Gastroesophageal sphincter (tissue), 4 donors: ENCODE measurements around the gene NCF2. TPM values are rescaled to one million over a fixed set of nuclear protein-coding genes. Genes with fewer than 3 reads are reported as not detected.

Experiments used
- ATAC-seq: fragments of 150-250 bp; one replicate; pipeline ENCODE4 v1.9.1; 2016; ENCODE audit warnings: mild to moderate bottlenecking, moderate library complexity
- H3K27ac ChIP-seq, 4 donors: fragments of 200-600 bp; sonication (generic) in 3 of 4; 1 replicate in 3 of 4; 2 replicates in 1 of 4; pipeline ENCODE4 v1.5.1; 2016 to 2019
- H3K27me3 ChIP-seq: fragments of 200-600 bp; sonication (generic); one replicate; pipeline ENCODE4 v1.5.1; 2019
- H3K36me3 ChIP-seq, 2 donors: fragments of 200-600 bp; sonication (generic); one replicate each; pipeline ENCODE4 v1.5.1; 2019; ENCODE audit warnings: control low read depth in 1 of 2
- H3K4me1 ChIP-seq, 3 donors: fragments of 200-600 bp; sonication (generic); 1 replicate in 2 of 3; 2 replicates in 1 of 3; pipeline ENCODE4 v1.5.1; 2016 to 2019; ENCODE audit warnings: control low read depth in 2 of 3
- H3K4me3 ChIP-seq, 2 donors: fragments of 200-600 bp; sonication (generic); one replicate each; pipeline ENCODE4 v1.5.1; 2019; ENCODE audit warnings: mild to moderate bottlenecking in 1 of 2, moderate library complexity in 1 of 2
- H3K9me3 ChIP-seq, 3 donors: fragments of 200-600 bp; sonication (generic); one replicate each; pipeline ENCODE4 v1.5.1; 2017 to 2019; ENCODE audit warnings: control low read depth in 2 of 3
- CTCF ChIP-seq, 4 experiments: fragments of 200-600 bp in 2 of 4; fragments of 450-650 bp in 2 of 4; sonication (generic) in 1 of 4; IDR thresholded peaks; one replicate each; pipeline ENCODE4 v1.5.1; 2017 to 2019; ENCODE audit warnings: antibody characterized with exemption in 4 of 4, mild to moderate bottlenecking in 2 of 4, moderate library complexity in 2 of 4
- EP300 ChIP-seq: sonication (generic); formaldehyde crosslinking; IDR thresholded peaks from one replicate; pipeline ENCODE4 v1.6.1; 2017; ENCODE audit warnings: antibody characterized with exemption, mild to moderate bottlenecking
- POLR2A ChIP-seq, 2 donors: fragments of 450-650 bp; IDR thresholded peaks; one replicate each; pipeline ENCODE4 v1.6.1; 2017; ENCODE audit warnings: antibody characterized with exemption in 2 of 2, mild to moderate bottlenecking in 2 of 2, moderate library complexity in 1 of 2
- POLR2AphosphoS5 ChIP-seq: sonication (generic); formaldehyde crosslinking; IDR thresholded peaks from one replicate; pipeline ENCODE4 v1.6.1; 2017; ENCODE audit warnings: antibody characterized with exemption
- WGBS, 2 donors: methylation state at CpG; one replicate each; pipeline ENCODE4 v1.1.5; 2018; ENCODE audit warnings: low coverage in 1 of 2; 5-methylcytosine and 5-hydroxymethylcytosine counted together
- total RNA-seq, 4 donors: library from RNA; depleted of rRNA; stranded (reverse); fragments of >200 nt; gene quantifications; one replicate each; pipeline ENCODE4 v1.1.0, GENCODE V29; 2016

The NCF2 gene
- total RNA-seq, 4 donors from 2014 or later: 3.7 to 22.0 (median 13.8) TPM

- H3K27me3 ChIP-seq: no peaks in the 10 kb centered on the region
- no peak overlapping the region for H3K4me3 ChIP-seq
- H3K27ac ChIP-seq: no peak overlapping the region
- no peak for ATAC-seq
- no CpG with 5 or more reads among the region's 2 CpGs for WGBS, 2 donors
- no peaks in the 10 kb centered on the region for H3K9me3 ChIP-seq
- H3K4me1 ChIP-seq: peaks cover 3 to 31% (median 9%) of the 10 kb centered on the region in 3 donors
- no peak for TF ChIP-seq POLR2AphosphoS5
- TF ChIP-seq CTCF (IDR thresholded peaks at IDR 0.05): no peak
- no peak for TF ChIP-seq EP300
- TF ChIP-seq POLR2A (IDR thresholded peaks at IDR 0.05): no peak
- H3K36me3 ChIP-seq: no peaks in the 10 kb centered on the region
Measured at GRCh38 chr1:183605904-183606303, 15.6 kb upstream of the NCF2 start.

- H3K27ac ChIP-seq: no peak overlapping the region
- H3K36me3 ChIP-seq: no peaks in the 10 kb centered on the region
- 80 to 94% methylated on average over 1 to 5 of the region's 8 CpGs for WGBS, 2 donors
- no peaks in the 10 kb centered on the region for H3K27me3 ChIP-seq
- peaks cover 1 to 20% (median 2%) of the 10 kb centered on the region in 3 donors for H3K4me1 ChIP-seq
- H3K9me3 ChIP-seq: no peaks in the 10 kb centered on the region
- TF ChIP-seq EP300: no peak
- no peak for TF ChIP-seq CTCF (IDR thresholded peaks at IDR 0.05)
- no peak for TF ChIP-seq POLR2A (IDR thresholded peaks at IDR 0.05)
- TF ChIP-seq POLR2AphosphoS5: no peak
- H3K4me3 ChIP-seq: no peak overlapping the region
- ATAC-seq: no peak
Measured at GRCh38 chr1:183604815-183605214, 14.6 kb upstream of the NCF2 start.

- Histone ChIP-seq H3K27ac (peak overlapping the region in 2 of 4 donors; percentile 17 to 37), H3K27me3 (no peaks in the 10 kb centered on the region), H3K36me3 (no peaks in the 10 kb centered on the region), H3K4me3 (no peak overlapping the region), H3K4me1 (peaks cover 0 to 14% (median 0%) of the 10 kb centered on the region in 3 donors), H3K9me3 (no peaks in the 10 kb centered on the region)
- WGBS, 2 donors: 62 to 63% methylated on average over 8 to 10 of the region's 10 CpGs
- TF ChIP-seq CTCF (IDR thresholded peaks at IDR 0.05) (no peak), POLR2AphosphoS5 (no peak), POLR2A (IDR thresholded peaks at IDR 0.05) (no peak), EP300 (no peak)
- no peak for ATAC-seq
Measured at GRCh38 chr1:183604038-183604808, 14.0 kb upstream of the NCF2 start.

GRCh38 chr1:183602510-183602909, 12.3 kb upstream of the NCF2 start:
- peaks cover 0 to 7% (median 0%) of the 10 kb centered on the region in 3 donors for H3K4me1 ChIP-seq
- H3K4me3 ChIP-seq: no peak overlapping the region
- no CpG with 5 or more reads among the region's 1 CpG for WGBS, 2 donors
- no peak for ATAC-seq
- no peaks in the 10 kb centered on the region for H3K9me3 ChIP-seq
- H3K27ac ChIP-seq: no peak overlapping the region
- H3K27me3 ChIP-seq: no peaks in the 10 kb centered on the region
- H3K36me3 ChIP-seq: no peaks in the 10 kb centered on the region
- no peak for TF ChIP-seq EP300
- TF ChIP-seq CTCF (IDR thresholded peaks at IDR 0.05): no peak

GRCh38 chr1:183600634-183601033, 10.4 kb upstream of the NCF2 start:
- ATAC-seq: no peak
- no peaks in the 10 kb centered on the region for H3K36me3 ChIP-seq
- H3K27me3 ChIP-seq: no peaks in the 10 kb centered on the region
- H3K27ac ChIP-seq: no peak overlapping the region
- WGBS, 2 donors: 56 to 100% methylated on average over 2 of the region's 3 CpGs
- H3K4me3 ChIP-seq: no peak overlapping the region
- TF ChIP-seq CTCF (IDR thresholded peaks at IDR 0.05) (no peak), EP300 (no peak), POLR2AphosphoS5 (no peak), POLR2A (IDR thresholded peaks at IDR 0.05) (no peak)
- H3K4me1 ChIP-seq: peaks cover 0 to 7% (median 0%) of the 10 kb centered on the region in 3 donors
- no peaks in the 10 kb centered on the region for H3K9me3 ChIP-seq
